ENCODE measurements around the gene LRP3. TPM values are rescaled to one million over a fixed set of nuclear protein-coding genes. Genes with fewer than 3 reads are reported as not detected.
"Not testable (repeated sequence)": the region's sequence is repeated elsewhere in the genome, so short reads cannot be mapped to it uniquely, and the experiment has no call there.

Gene LRP3, protein sequence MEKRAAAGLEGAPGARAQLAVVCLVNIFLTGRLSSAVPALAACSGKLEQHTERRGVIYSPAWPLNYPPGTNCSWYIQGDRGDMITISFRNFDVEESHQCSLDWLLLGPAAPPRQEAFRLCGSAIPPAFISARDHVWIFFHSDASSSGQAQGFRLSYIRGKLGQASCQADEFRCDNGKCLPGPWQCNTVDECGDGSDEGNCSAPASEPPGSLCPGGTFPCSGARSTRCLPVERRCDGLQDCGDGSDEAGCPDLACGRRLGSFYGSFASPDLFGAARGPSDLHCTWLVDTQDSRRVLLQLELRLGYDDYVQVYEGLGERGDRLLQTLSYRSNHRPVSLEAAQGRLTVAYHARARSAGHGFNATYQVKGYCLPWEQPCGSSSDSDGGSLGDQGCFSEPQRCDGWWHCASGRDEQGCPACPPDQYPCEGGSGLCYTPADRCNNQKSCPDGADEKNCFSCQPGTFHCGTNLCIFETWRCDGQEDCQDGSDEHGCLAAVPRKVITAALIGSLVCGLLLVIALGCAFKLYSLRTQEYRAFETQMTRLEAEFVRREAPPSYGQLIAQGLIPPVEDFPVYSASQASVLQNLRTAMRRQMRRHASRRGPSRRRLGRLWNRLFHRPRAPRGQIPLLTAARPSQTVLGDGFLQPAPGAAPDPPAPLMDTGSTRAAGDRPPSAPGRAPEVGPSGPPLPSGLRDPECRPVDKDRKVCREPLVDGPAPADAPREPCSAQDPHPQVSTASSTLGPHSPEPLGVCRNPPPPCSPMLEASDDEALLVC
- 0.25 and 0.84 TPM in 2 replicates for total RNA-seq

GRCh38 chr19:33193865-33194362 lies at the start of gene LRP3:
Gene LRP3 (plus strand): TSS chr19:33194330. CDS start chr19:33194786, 456 bp downstream.
- intact Hi-C loops (cut with micrococcal nuclease): no loop called here

- intact Hi-C loops (cut with micrococcal nuclease): no loop called here
Measured at GRCh38 chr19:33146209-33146608, 47.9 kb upstream of the LRP3 start.

DNA sequence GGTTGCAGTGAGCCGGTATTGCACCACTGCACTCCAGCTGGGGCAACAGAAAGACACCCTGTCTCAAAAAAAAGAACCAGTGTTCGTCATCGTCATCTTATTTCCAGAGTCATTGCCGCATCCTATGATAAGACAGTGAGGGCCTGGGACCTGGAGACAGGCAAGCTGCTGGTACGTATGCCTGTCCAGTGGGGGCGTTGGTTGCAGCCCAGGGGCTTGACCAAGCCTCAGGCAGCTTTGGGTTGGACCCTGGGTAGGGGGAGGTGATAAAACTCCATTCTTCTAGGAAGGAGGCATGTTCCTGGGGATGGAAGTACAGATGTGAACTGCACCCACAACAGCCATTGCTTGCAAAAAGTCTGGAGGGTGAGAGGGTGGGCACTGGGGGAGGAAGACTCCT lies 46.6 kb upstream of the LRP3 start:
- intact Hi-C loops (cut with micrococcal nuclease): no loop called here

GRCh38 chr19:33150852-33151518 lies 43.1 kb upstream of the LRP3 start:
- intact Hi-C loops (cut with micrococcal nuclease): no loop called here

DNA sequence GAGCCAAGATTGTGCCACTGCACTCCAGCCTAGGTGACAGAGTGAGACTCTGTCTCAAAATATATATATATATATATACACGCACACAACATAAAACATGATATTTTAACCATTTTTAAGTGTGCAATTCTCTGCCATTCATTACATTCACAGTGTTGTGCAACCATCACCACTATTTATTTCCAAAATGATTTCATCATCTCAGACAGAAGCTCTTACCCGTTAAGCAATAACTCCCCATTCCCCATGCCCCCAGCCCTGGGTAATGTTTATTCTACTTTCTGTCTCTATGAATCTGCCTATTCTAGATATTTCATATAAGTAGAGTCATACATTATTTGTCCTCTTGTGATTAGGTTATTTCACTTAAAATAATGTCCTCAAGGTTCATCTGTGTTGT lies 42.0 kb upstream of the LRP3 start:
- intact Hi-C loops (cut with micrococcal nuclease): no loop called here

DNA sequence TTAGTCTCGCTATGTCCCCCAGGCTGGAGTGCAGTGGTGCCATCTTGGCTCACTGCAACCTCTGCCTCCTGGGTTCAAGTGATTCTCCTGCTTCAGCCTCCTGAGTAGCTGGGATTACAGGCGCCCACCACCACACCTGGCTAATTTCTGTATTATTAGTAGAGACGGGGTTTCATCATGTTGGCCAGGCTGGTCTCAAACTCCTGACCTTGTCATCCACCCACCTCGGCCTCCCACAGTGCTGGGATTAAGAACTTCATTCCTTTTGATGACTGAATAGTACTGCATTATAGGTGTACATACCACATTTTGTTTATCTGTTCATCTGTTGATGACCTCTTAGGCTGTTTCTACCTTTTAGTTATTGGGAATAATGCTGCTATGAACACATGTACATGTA lies 41.5 kb upstream of the LRP3 start:
- intact Hi-C loops (cut with micrococcal nuclease): not testable (repeated sequence)

- intact Hi-C loops (cut with micrococcal nuclease): not testable (repeated sequence)
Measured at GRCh38 chr19:33154313-33154712, 39.8 kb upstream of the LRP3 start.

DNA sequence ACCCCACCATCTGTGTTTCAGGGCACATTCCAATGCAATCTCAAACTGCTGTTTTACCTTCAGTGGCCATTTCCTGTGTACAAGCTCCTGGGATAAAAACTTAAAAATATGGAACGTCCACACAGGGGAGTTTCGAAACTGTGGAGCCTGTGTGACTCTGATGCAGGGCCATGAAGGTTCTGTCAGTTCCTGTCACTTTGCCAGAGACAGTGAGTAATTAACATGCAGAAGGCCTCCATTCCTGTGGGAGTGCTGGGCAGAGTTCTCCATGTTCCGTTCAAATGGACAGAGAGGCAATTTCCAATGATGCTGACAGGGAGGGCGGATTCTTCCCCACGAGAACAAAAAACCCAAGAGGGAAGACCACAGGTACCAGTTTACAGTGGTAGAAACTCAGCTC lies 37.8 kb upstream of the LRP3 start:
- intact Hi-C loops (cut with micrococcal nuclease): no loop called here

- intact Hi-C loops (cut with micrococcal nuclease): no loop called here
Measured at GRCh38 chr19:33157906-33158305, 36.2 kb upstream of the LRP3 start.

DNA sequence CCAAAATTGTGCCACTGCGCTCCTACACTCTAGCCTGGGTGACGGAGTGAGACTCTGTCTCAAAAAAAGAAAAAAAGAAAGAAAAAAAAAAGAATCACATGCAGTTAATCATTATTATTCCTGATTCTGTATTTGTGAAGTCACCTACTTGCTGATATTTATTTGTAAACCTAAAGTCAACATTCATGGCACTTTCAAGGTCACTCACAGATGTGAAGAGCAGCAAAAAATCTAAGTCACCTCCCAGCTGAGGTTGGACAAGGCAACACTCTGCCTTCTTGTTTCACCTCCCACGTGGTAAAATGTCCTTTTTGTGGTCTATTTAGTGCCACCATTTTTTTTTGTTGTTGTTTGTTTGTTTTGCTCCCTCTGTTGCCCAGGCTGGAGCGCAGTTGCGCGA lies 35.8 kb upstream of the LRP3 start:
- intact Hi-C loops (cut with micrococcal nuclease): no loop called here

GRCh38 chr19:33159149-33159548 lies 35.0 kb upstream of the LRP3 start:
- intact Hi-C loops (cut with micrococcal nuclease): no loop called here

DNA sequence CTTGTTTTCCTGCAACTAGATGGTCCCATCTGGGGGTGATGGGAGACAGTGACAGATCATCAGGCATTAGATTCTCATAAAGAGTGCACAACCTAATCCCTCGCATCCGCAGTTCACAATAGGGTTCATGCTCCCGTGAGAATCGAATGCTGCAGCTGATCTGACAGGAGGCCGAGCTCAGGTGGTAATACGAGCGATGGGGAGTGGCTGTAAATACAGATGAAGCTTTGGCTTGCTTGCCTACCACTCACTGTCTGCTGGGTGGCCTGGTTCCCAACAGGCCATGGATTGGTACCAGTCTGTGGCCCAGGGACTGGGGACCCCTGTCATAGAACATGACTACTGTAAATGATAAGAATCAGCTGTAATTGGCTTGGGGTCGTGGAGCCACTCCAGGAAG lies 34.2 kb upstream of the LRP3 start:
- intact Hi-C loops (cut with micrococcal nuclease): loop anchor here (1.0 to 2.0 kb wide), 2 partner anchors 15 to 17 kb away; no protein-coding TSS in a partner anchor

GRCh38 chr19:33161201-33161600 lies 32.9 kb upstream of the LRP3 start:
- intact Hi-C loops (cut with micrococcal nuclease): loop anchor here (2.0 kb wide), 1 partner anchor 16 kb away; no protein-coding TSS in a partner anchor

GRCh38 chr19:33163481-33163880 lies 30.6 kb upstream of the LRP3 start:
- intact Hi-C loops (cut with micrococcal nuclease): no loop called here

DNA sequence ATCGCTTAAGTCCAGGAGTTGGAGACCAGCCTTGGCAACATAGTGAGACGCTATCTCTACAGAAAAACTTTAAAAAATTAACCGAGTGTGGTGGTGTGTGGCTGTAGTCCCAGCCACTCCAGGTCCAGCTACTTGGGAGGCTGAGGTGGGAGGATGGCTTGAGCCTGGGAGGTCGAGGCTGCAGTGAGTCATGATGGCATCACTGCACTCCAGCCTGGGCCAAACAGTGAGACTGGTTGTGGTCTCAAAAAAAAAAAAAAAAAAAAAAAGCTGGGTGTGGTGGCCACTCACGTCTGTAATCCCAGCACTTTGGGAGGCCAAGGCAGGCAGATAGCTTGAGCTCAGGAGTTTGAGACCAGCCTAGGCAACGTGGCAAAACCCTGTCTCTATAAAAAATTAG lies 28.1 kb upstream of the LRP3 start:
- intact Hi-C loops (cut with micrococcal nuclease): not testable (repeated sequence)

DNA sequence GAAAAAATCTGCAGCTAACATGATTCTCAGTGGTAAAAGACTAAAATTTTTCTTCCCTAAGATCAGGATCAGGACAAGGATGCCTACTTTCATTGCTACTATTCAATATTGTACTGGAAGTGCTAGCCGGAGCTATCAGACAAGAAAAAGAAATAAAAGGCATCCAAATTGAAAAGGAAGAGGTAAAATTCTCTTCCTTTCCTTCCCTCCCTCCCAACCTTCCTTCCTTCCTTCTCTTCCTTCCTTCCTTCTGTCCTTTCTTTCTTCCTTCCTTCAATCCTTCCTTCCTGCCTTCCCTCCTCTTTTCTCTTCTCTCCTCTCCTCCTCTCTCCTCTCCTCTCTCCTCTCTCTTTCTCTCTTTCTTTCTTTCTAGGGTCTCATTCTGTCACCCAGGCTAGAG lies 26.7 kb upstream of the LRP3 start:
- intact Hi-C loops (cut with micrococcal nuclease): no loop called here

DNA sequence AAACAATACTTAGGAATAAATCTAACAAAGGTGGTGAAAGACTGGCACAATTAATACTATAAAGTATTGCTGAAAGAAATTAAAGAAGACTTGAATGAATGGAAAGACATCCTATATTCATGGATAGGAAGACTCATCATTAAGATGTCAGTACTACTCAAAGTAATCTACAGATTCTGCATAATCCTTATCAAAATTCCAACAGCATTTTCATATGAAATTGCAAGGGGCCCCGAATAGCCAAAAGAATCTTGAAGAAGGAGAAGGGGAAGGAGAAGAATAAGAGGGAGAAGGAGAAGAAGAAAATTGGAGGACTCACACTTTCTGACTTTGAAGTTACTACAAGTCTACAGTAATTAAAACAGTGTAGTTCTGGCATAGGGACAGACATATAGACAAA lies 25.6 kb upstream of the LRP3 start:
- intact Hi-C loops (cut with micrococcal nuclease): no loop called here

GRCh38 chr19:33171222-33171795 lies 22.8 kb upstream of the LRP3 start:
- intact Hi-C loops (cut with micrococcal nuclease): loop anchor here (10.0 kb wide), 1 partner anchor 587 kb away; the partner anchor contains the start of gene PDCD5

GRCh38 chr19:33171916-33172359 lies 22.2 kb upstream of the LRP3 start:
- intact Hi-C loops (cut with micrococcal nuclease): loop anchor here (10.0 kb wide), 1 partner anchor 587 kb away; the partner anchor contains the start of gene PDCD5

GRCh38 chr19:33174186-33174585 lies 19.9 kb upstream of the LRP3 start:
- intact Hi-C loops (cut with micrococcal nuclease): loop anchor here (10.0 kb wide), 1 partner anchor 589 kb away; the partner anchor contains the start of gene PDCD5
